Activated T-helper 17 cell treated with anti-CD3 and anti-CD28 coated beads, Interleukin-2, amount 50 U/mL, for 72 hours (primary cell): ENCODE results near the gene KDM1B. TPM values are rescaled to one million over a fixed set of nuclear protein-coding genes. Genes with fewer than 3 reads are reported as not detected.

Experiments used
- ATAC-seq: fragments of 150-1000 bp; cut with Tn5 transposase; replicated peaks from 2 replicates; pipeline ENCODE4 v1.10.0; 2021; ENCODE audit warnings: mild to moderate bottlenecking, moderate library complexity
- H3K27ac Mint-ChIP-seq: one replicate; pipeline ENCODE4 v1.8.0; 2022; ENCODE audit warnings: mixed read lengths
- H3K27me3 Mint-ChIP-seq: one replicate; pipeline ENCODE4 v1.8.0; 2022; ENCODE audit warnings: mixed read lengths
- H3K36me3 Mint-ChIP-seq: one replicate; pipeline ENCODE4 v1.8.0; 2022; ENCODE audit warnings: low read depth, mild to moderate bottlenecking, mixed read lengths
- H3K4me1 Mint-ChIP-seq: one replicate; pipeline ENCODE4 v1.8.0; 2022; ENCODE audit warnings: mixed read lengths
- H3K4me3 Mint-ChIP-seq: one replicate; pipeline ENCODE4 v1.8.0; 2022; ENCODE audit warnings: mild to moderate bottlenecking, mixed read lengths
- H3K9me3 Mint-ChIP-seq: one replicate; pipeline ENCODE4 v1.8.0; 2022; ENCODE audit warnings: mixed read lengths
- total RNA-seq, 2 donors: library from RNA; stranded (reverse); gene quantifications; one replicate each; pipeline ENCODE4 v1.2.3, GENCODE V29; 2022

Gene KDM1B, protein sequence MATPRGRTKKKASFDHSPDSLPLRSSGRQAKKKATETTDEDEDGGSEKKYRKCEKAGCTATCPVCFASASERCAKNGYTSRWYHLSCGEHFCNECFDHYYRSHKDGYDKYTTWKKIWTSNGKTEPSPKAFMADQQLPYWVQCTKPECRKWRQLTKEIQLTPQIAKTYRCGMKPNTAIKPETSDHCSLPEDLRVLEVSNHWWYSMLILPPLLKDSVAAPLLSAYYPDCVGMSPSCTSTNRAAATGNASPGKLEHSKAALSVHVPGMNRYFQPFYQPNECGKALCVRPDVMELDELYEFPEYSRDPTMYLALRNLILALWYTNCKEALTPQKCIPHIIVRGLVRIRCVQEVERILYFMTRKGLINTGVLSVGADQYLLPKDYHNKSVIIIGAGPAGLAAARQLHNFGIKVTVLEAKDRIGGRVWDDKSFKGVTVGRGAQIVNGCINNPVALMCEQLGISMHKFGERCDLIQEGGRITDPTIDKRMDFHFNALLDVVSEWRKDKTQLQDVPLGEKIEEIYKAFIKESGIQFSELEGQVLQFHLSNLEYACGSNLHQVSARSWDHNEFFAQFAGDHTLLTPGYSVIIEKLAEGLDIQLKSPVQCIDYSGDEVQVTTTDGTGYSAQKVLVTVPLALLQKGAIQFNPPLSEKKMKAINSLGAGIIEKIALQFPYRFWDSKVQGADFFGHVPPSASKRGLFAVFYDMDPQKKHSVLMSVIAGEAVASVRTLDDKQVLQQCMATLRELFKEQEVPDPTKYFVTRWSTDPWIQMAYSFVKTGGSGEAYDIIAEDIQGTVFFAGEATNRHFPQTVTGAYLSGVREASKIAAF
- total RNA-seq = 1 to 10 TPM; 5.5 to 8.7 TPM

DNA sequence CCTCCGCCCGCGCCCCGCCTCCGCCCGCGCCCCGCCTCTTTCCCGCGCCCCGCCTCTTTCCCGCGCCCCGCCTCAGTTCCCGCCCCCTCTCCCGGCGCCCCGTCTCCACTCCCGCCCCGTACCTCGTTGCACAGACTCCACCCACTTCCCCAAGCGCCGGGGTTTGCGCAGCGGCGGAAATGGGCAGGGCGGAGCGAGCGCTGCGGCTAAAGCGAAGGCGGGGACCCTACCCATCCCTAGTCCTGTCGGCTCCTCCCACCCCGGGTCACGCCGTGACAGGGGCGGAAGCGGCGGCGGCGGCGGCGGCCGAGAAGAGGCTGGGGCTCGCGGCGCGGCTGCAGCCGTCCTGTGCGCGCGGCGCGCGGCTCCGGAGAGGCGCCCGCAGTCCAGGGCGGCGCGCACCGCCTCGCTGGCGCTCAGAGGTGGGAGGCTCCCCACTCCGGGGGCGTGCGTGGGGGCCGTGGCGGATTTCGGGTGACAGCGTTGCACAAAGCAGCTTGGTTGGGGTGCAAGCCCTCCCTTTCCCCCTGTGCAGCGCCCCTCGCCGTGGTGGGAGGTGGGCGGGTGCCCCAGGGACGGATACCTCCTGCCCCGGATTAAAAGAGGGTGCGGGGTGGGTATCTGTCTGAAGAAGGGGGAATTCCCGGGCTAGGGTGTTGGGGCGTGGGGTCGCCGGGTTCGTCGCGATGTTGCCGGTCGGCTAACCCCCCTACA is at the start of gene KDM1B:
Gene KDM1B (plus strand): TSS at position 273 of the 714 bp plus-strand sequence. CDS start 4,474 bp downstream, outside the sequence.
- H3K9me3 Mint-ChIP-seq = no peaks in the 10 kb centered on the region
- no peaks in the 10 kb centered on the region for H3K27me3 Mint-ChIP-seq
- peak; percentile 95 for ATAC-seq
- peak within 1 kb of the TSS; percentile 84 for H3K27ac Mint-ChIP-seq
- H3K4me1 Mint-ChIP-seq = peaks cover 13% of the 10 kb centered on the region
- H3K36me3 Mint-ChIP-seq = peaks cover 9% of the 10 kb centered on the region
- peak within 1 kb of the TSS; percentile 94 for H3K4me3 Mint-ChIP-seq

DNA sequence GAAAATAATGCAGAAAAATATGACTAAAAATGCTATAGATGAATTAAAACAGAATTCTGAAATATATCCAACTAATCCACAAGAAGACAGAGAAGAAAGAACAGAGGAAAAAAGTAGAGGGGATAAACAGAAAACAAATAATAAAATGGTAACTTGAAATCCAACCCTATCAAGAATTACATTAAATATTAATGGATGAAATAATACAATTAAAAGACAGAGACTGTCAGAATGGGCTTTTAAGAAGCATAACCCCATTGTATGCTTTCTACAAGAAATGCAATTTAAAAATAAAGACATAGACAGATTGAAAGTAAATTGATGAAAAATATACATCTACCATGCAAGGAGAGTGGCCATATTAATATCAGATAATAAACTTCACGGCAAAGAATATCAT is 48.2 kb upstream of the KDM1B start:
- ATAC-seq = no peak
- no peak overlapping the region for H3K4me3 Mint-ChIP-seq
- H3K4me1 Mint-ChIP-seq = no peaks in the 10 kb centered on the region
- H3K27ac Mint-ChIP-seq = no peak overlapping the region
- no peaks in the 10 kb centered on the region for H3K9me3 Mint-ChIP-seq
- H3K27me3 Mint-ChIP-seq = peaks cover 22% of the 10 kb centered on the region
- no peaks in the 10 kb centered on the region for H3K36me3 Mint-ChIP-seq

DNA sequence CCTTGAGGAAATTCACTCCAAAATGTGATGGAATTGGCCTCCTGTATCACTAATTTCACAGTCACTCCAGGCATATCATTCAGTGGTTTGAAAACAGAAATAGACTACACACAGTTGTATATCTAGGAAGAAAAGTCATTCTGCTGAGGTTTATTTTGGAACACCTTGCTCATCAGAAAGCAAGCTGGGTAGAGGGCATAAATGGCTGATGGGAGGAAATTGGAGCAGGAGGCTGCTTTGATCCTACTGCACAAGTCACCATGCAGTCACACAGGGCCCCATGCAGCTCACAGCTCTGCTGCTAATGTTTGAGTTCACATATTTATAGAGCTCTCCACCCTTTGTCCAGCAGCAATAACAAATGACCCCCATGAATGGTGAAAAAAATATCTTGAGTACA is 45.1 kb upstream of the KDM1B start:
- Mint-ChIP-seq H3K4me1 (peaks cover 7% of the 10 kb centered on the region), H3K4me3 (no peak overlapping the region), H3K27ac (no peak overlapping the region), H3K9me3 (no peaks in the 10 kb centered on the region), H3K36me3 (peaks cover under 1% of the 10 kb centered on the region), H3K27me3 (peaks cover 30% of the 10 kb centered on the region)
- no peak for ATAC-seq

DNA sequence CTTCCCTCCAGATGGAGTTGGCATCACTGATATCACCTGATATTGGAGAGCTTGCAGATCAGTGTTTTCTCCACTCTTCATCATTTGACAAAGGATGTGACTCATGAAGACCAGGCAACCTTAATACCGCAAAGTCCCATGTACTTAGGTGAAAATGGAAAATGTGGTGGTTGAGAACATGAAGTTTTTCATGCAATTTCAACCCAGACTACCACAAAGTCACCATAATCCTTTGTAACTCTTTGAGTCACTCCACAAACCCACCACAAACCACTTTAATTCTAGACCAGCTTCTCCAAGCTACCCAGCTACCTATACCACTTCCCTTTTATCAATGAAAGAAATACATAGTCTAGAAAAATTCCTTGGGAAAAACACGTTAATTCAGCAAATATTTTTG is 39.9 kb upstream of the KDM1B start:
- peak; percentile 93 for ATAC-seq
- H3K9me3 Mint-ChIP-seq = no peaks in the 10 kb centered on the region
- peaks cover 40% of the 10 kb centered on the region for H3K27me3 Mint-ChIP-seq
- H3K4me1 Mint-ChIP-seq = peaks cover 16% of the 10 kb centered on the region
- peaks cover 5% of the 10 kb centered on the region for H3K36me3 Mint-ChIP-seq
- peak overlapping the region; percentile 56 for H3K4me3 Mint-ChIP-seq
- H3K27ac Mint-ChIP-seq = peak overlapping the region; percentile 74

DNA sequence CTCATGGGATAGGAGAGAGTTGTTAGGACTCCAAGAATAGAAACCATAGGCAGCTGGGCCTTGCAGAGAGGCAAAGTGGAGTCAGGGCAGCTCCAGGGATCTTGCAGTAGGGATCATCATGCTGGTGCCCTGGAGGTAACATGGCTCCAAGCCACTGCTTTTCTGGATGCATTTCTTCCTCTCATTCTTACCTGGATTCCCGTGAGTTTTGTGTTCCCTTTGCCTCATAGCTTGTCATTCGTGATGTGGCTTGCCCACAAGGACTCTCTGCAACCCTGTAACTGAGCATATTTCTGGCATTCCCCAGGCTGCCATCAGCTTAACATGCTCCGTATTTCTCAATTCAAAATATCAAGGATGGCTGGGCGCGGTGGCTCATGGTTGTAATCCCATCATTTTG is 38.1 kb upstream of the KDM1B start:
- Mint-ChIP-seq H3K27me3 (peaks cover 35% of the 10 kb centered on the region), H3K4me1 (peaks cover 16% of the 10 kb centered on the region), H3K4me3 (no peak overlapping the region), H3K27ac (no peak overlapping the region), H3K36me3 (peaks cover 5% of the 10 kb centered on the region), H3K9me3 (no peaks in the 10 kb centered on the region)
- no peak for ATAC-seq

DNA sequence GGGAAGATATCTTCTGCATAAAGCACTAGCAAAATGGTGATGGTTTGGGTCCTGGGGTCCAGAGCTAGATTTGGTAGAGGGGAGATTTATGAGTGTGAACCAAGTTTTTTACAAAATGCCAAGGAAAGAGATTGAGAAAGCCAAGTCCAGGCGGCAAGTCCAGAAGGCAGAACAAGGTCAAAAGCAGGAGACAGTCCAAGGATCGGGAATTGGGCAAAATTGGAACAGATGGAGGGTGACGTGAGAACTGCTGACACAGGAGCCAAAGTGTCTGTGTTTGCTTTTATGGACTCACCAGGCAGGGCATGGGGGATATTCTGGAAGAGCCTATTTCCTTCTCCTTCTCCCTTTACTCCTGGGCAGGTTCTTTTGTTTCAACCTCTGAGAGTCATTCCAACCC is 36.9 kb upstream of the KDM1B start:
- Mint-ChIP-seq H3K27me3 (peaks cover 32% of the 10 kb centered on the region), H3K9me3 (no peaks in the 10 kb centered on the region), H3K36me3 (peaks cover 5% of the 10 kb centered on the region), H3K27ac (no peak overlapping the region), H3K4me1 (peaks cover 21% of the 10 kb centered on the region), H3K4me3 (no peak overlapping the region)
- ATAC-seq = no peak

DNA sequence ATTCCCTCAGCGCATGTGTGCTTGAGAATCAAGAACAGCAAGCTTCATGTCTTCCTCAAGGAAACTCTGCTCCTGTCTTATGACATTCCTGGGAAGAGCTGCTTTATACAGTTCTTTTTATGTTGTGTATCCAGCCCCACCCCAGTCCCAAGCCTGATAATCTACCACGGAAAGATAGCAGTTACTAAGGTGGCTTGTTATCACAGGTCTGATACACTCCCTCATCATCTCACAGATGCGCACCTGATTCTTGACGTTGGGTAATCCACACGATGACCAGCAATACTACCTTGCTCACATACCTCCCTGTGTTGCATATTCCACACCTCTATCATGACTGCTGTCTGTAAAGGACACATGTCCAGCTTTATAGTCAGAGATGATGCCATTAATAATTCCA is 36.0 kb upstream of the KDM1B start:
- peaks cover 26% of the 10 kb centered on the region for H3K27me3 Mint-ChIP-seq
- no peak for ATAC-seq
- H3K27ac Mint-ChIP-seq = no peak overlapping the region
- H3K4me1 Mint-ChIP-seq = peaks cover 20% of the 10 kb centered on the region
- no peak overlapping the region for H3K4me3 Mint-ChIP-seq
- peaks cover 5% of the 10 kb centered on the region for H3K36me3 Mint-ChIP-seq
- no peaks in the 10 kb centered on the region for H3K9me3 Mint-ChIP-seq

DNA sequence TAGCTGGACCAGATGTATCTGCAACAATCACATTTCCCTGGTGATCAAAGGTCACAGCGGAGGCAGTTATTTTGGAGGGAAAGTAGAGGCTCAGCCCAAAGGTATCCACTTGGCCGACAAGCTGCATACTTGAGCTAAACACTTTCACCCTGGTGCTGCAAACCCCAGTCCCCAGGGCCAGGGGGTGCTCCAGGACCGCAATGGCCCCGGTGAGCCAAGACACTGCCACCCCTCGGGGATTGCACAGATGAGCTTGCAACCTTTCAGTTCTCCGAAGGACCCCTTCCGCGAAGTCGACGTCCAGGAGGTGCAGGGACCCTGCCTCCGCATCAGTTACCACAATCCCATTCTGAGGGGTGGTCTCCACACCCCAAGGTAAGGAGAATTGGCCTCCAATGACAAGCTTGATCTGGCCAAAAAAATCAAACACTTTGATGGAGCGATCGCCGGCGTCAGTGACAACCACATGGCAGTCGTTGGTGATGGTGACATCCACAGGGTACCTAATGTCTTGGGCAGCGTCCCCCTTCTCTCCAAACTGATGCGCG is 33.6 kb upstream of the KDM1B start:
- Mint-ChIP-seq H3K4me1 (peaks cover 5% of the 10 kb centered on the region), H3K27ac (no peak overlapping the region), H3K4me3 (peak overlapping the region; percentile 81), H3K36me3 (no peaks in the 10 kb centered on the region), H3K9me3 (no peaks in the 10 kb centered on the region), H3K27me3 (peaks cover 20% of the 10 kb centered on the region)
- ATAC-seq = no peak

DNA sequence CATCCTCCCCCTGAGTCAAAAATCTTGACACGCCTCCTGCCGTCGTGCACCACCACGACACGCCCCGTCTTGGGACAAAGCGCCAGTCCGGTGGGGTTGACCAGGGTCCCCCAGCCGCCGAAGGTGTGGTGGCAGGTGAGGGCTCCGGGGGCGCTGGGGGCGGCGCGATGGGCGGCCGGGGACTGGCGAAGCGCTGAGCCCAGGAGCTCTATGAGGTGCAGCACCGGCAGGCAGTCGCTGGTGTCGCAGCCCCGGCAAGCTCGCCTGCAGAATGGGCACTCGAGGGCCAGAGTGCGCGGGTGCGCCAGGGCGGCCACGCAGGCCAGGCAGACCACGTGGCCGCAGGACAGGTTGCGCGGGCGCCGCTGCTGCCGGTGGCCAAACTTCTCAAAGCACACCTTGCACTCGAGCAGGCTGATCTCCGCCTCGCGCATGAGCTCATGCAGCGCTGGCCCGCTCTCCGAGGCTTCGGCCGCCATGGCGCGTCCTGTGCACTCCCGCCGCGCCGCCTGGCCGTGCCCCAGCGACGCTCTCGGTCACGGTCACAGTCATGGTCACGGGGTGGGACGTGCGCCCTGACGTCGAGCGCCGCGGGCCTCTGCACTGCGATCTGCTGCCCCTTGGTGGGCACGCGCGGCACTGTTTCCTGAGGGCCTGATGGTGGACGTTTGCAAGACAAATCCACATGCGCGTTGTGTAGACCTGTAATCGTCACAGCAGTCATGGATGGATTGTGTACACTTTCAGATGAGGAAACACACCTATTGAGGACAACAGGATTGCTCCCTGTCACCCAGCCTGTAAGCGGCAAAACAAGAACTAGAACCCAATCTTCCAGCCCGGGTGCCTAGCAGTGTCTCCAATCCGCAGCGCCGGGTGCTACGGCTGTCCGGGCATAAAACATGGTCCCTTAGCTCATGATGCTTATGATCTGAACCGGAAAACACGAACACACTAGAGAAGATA is 32.8 kb upstream of the KDM1B start, which contains the start of gene NHLRC1:
Gene NHLRC1 (minus strand): TSS at position 550 of the 966 bp plus-strand sequence. CDS start 71 bp downstream, at position 479.
- Mint-ChIP-seq H3K27ac (no peak within 1 kb of the TSS), H3K36me3 (no peaks in the 10 kb centered on the region), H3K27me3 (peaks cover 16% of the 10 kb centered on the region), H3K9me3 (no peaks in the 10 kb centered on the region), H3K4me1 (peaks cover 5% of the 10 kb centered on the region), H3K4me3 (peak within 1 kb of the TSS; percentile 81)
- peak; percentile 99 for ATAC-seq

DNA sequence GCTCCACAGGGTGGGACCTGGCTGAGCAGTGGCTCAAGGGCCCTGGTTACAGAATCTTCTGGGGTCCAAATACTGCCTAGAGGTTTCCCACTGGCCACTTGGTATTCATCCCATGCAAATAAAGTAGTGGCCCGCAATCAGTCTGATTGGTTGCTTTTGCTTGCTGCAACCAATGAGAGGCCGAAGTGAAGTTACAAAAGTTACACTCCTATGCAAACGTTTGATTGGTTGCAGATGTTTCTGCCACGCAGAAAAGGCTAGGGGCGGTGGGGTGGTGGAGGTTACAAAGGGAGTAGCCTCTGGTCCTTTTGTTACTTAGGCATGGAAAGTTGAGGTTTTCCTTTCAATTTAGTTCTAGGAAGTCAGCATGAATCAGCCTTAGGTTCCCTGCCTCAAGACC is 29.1 kb upstream of the KDM1B start:
- no peak overlapping the region for H3K4me3 Mint-ChIP-seq
- no peak overlapping the region for H3K27ac Mint-ChIP-seq
- peaks cover 15% of the 10 kb centered on the region for H3K36me3 Mint-ChIP-seq
- peaks cover 6% of the 10 kb centered on the region for H3K27me3 Mint-ChIP-seq
- peaks cover 5% of the 10 kb centered on the region for H3K4me1 Mint-ChIP-seq
- H3K9me3 Mint-ChIP-seq = no peaks in the 10 kb centered on the region
- ATAC-seq = no peak

DNA sequence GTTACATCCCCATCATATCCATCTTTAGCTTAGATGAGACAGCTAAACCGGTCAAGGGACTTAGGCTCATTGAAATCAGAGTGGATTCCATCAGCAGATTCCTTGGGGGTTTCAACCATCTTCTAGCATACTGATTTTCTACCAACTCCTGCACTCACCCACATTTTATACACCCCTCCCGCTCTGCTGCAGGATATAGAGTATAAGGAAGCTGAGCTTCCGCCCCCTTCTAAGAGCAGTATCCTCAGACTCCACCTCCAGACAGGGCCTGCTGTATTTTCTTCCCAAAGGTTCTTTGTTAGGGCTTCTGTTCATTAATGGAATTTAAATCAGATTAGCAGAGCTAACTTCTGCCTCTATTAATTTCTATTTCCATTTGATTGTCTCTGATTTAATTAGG is 22.9 kb upstream of the KDM1B start:
- peaks cover 61% of the 10 kb centered on the region for H3K36me3 Mint-ChIP-seq
- no peak for ATAC-seq
- no peaks in the 10 kb centered on the region for H3K9me3 Mint-ChIP-seq
- H3K4me3 Mint-ChIP-seq = no peak overlapping the region
- H3K4me1 Mint-ChIP-seq = no peaks in the 10 kb centered on the region
- no peak overlapping the region for H3K27ac Mint-ChIP-seq
- no peaks in the 10 kb centered on the region for H3K27me3 Mint-ChIP-seq

DNA sequence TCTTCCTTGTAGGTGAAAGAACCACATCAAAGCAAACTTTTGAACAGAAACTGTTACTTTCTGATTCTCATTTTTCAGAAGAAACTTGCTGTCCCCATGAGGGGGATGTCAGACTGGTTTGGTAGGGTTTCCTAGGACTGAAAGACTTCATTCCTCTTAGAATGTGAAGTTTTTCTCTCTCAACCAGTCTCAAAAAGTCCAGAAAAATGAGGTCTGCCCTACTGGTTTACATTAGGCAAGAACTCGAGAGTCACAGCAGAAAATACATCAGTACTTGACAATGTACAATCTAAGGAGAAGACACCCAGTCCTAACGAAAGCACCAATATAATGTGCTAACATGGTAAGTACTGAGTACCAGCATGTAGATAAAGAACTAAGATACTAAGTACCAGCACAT is 20.1 kb upstream of the KDM1B start:
- ATAC-seq = no peak
- Mint-ChIP-seq H3K36me3 (peaks cover 81% of the 10 kb centered on the region), H3K27ac (no peak overlapping the region), H3K4me3 (no peak overlapping the region), H3K4me1 (no peaks in the 10 kb centered on the region), H3K9me3 (no peaks in the 10 kb centered on the region), H3K27me3 (no peaks in the 10 kb centered on the region)

DNA sequence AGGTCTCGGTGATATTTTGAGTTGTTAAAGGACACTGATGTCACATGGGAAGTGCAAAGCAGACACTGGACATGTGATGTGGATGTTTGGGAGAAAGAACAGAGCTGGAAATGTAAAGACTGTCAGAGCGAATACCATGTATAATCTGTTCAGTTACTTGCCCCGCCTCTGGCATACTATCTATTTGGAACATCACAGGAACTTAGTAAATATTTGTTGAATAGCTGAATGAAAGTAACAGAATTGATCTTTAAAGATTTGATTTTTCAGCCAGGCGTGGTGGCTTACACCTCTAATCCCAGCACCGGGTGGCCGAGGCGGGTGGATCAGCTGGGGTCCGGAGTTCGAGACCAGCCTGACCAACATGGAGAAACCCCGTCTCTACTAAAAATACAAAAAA is 19.0 kb upstream of the KDM1B start:
- no peak for ATAC-seq
- H3K27ac Mint-ChIP-seq = no peak overlapping the region
- H3K4me3 Mint-ChIP-seq = no peak overlapping the region
- H3K27me3 Mint-ChIP-seq = no peaks in the 10 kb centered on the region
- H3K4me1 Mint-ChIP-seq = no peaks in the 10 kb centered on the region
- H3K9me3 Mint-ChIP-seq = no peaks in the 10 kb centered on the region
- peaks cover 81% of the 10 kb centered on the region for H3K36me3 Mint-ChIP-seq
